HepG2 (cell line): ENCODE measurements around the gene RRAS2. TPM values are rescaled to one million over a fixed set of nuclear protein-coding genes. Genes with fewer than 3 reads are reported as not detected.

Source experiments
- ATAC-seq: fragments of 200-7000 bp; cut with Tn5 transposase; 3 replicates; pipeline ENCODE4 v1.9.1; 2020; ENCODE audit warnings: mild to moderate bottlenecking, moderate library complexity
- BruUV-seq: library from RNA; stranded (reverse); fragments of 400-500 nt; replicated peaks from 2 replicates; lab custom pipeline; 2021; lab: Mats Ljungman, UMichigan
- CTCF ChIA-PET: fragments of 300-600 bp; formaldehyde crosslinking; extraction: SDS; loops from one replicate; lab custom pipeline; 2021; ENCODE audit warnings: low total read pairs, inconsistent platforms, low intra/inter-chr PET ratio; lab: Yijun Ruan, JAX
- POLR2A ChIA-PET: fragments of 350-600 bp; sonication (Branson Sonifier 250); formaldehyde crosslinking; loops from one replicate; lab custom pipeline; 2020; ENCODE audit warnings: antibody characterized with exemption, inconsistent platforms; lab: Yijun Ruan, JAX
- DNase-seq: peaks from one replicate; pipeline ENCODE4 v3.0.0-alpha.2; 2015; ENCODE audit warnings: low spot score
- FAIRE-seq: peaks from 3 replicates; lab custom pipeline; 2011; peaks lifted over from hg19 to GRCh38; lab: Jason Lieb, UNC
- H2AFZ ChIP-seq: one replicate; pipeline ENCODE4 v1.6.1; 2011; ENCODE audit warnings: low read length, inconsistent platforms
- H3K27ac ChIP-seq: fragments of 300-600 bp; 3 replicates; pipeline ENCODE4 v1.8.0; 2011; ENCODE audit warnings: mixed run types, mild to moderate bottlenecking, mixed read lengths, low read length, inconsistent platforms; ENCODE audit not compliant: insufficient read depth; ENCODE audit errors: extremely low read length
- H3K27me3 ChIP-seq, 2 experiments: fragments of 200-600 bp in 1 of 2; 2 replicates in 1 of 2; 3 replicates in 1 of 2; pipeline versions ENCODE4 v1.6.0 to v1.8.0; 2011; ENCODE audit warnings: low read length in 2 of 2, mild to moderate bottlenecking in 2 of 2, moderate library complexity in 2 of 2, inconsistent platforms in 1 of 2; ENCODE audit not compliant: insufficient read depth in 2 of 2, control insufficient read depth in 1 of 2
- H3K36me3 ChIP-seq, 2 experiments: fragments of 200-600 bp in 1 of 2; replicated peaks in 1 of 2; 2 replicates in 1 of 2; 3 replicates in 1 of 2; pipeline versions ENCODE4 v1.5.1 to v1.8.0; 2011; ENCODE audit warnings: low read length in 2 of 2, inconsistent platforms in 1 of 2; ENCODE audit not compliant: insufficient read depth in 2 of 2, control insufficient read depth in 1 of 2
- H3K4me1 ChIP-seq: 2 replicates; pipeline ENCODE4 v1.5.1; 2012; ENCODE audit warnings: low read length, inconsistent platforms; ENCODE audit not compliant: insufficient read depth
- H3K4me2 ChIP-seq: 2 replicates; pipeline ENCODE4 v1.6.0; 2011; ENCODE audit warnings: low read depth, low read length, inconsistent platforms
- H3K4me3 ChIP-seq, 3 experiments: fragments of 200-600 bp in 1 of 3; sonication (generic), shearing (Covaris generic) in 1 of 3; replicated peaks in 1 of 3; 2 replicates each; pipeline ENCODE4 v1.5.1; 2011 to 2016; ENCODE audit warnings: low read length in 3 of 3, inconsistent platforms in 2 of 3, low read depth in 2 of 3, mild to moderate bottlenecking in 2 of 3, control low read depth in 1 of 3, mixed read lengths in 1 of 3; ENCODE audit not compliant: insufficient read depth in 1 of 3
- H3K79me2 ChIP-seq: one replicate; pipeline ENCODE4 v1.6.1; 2011; ENCODE audit warnings: low read length, inconsistent platforms; ENCODE audit not compliant: insufficient read depth
- H3K9ac ChIP-seq: 2 replicates; pipeline ENCODE4 v1.6.0; 2011; ENCODE audit warnings: mild to moderate bottlenecking, low read depth, low read length, inconsistent platforms; ENCODE audit not compliant: insufficient read depth
- H3K9me3 ChIP-seq: 2 replicates; pipeline ENCODE4 v1.5.1; 2012; ENCODE audit warnings: mild to moderate bottlenecking, low read length
- H4K20me1 ChIP-seq: 2 replicates; pipeline ENCODE4 v1.6.0; 2011; ENCODE audit warnings: inconsistent platforms, mild to moderate bottlenecking, low read length, moderate library complexity; ENCODE audit not compliant: insufficient read depth
- KDM5B ChIP-seq: sonication (generic); formaldehyde crosslinking; IDR thresholded peaks from 2 replicates; pipeline ENCODE4 v1.4.0; 2020; ENCODE audit warnings: missing genetic modification reagents, mild to moderate bottlenecking, borderline replicate concordance
- ZFP1 ChIP-seq: IDR thresholded peaks from 2 replicates; pipeline ENCODE4 v1.6.1; 2016
- ZNF142 ChIP-seq: sonication (generic); formaldehyde crosslinking; IDR thresholded peaks from 2 replicates; pipeline ENCODE4 v1.4.0; 2020; ENCODE audit warnings: missing genetic modification reagents
- WGBS: methylation state at CpG from one replicate; pipeline ENCODE4 v1.1.6; 2017; ENCODE audit warnings: low lambda C conversion rate; 5-methylcytosine and 5-hydroxymethylcytosine counted together
- in situ Hi-C: cut with HindIII; loops from 2 replicates; pipeline ENCODE4 v1.10.0; 2017; ENCODE audit warnings: low pct_unique_long_range_greater_than_20kb; ENCODE audit not compliant: extremely low pct_ligation_motif_present
- intact Hi-C: fragments of 100-400 bp; cut with micrococcal nuclease; formaldehyde crosslinking; loops from one replicate; pipeline ENCODE4 v1.10.0; 2022; ENCODE audit not compliant: unreplicated experiment
- polyA plus RNA-seq, 8 experiments: library from polyadenylated mRNA; depleted of rRNA in 3 of 8; stranded (reverse) in 7 of 8; unstranded in 1 of 8; fragments of >200 nt; fragmentation: Illumina TruSeq in 4 of 8; extraction: Trizol in 4 of 8; gene quantifications; 2 replicates each; pipeline versions ENCODE4 v1.2.1 to v1.2.3, GENCODE V29; 2011 to 2016; ENCODE audit warnings: low read depth in 4 of 8, missing spikeins in 1 of 8, mixed read lengths in 1 of 8; ENCODE audit not compliant: insufficient read depth in 1 of 8
- total RNA-seq, 5 experiments: library from RNA; depleted of rRNA; stranded (reverse); fragments of >200 nt; fragmentation: Illumina TruSeq; extraction: Trizol; gene quantifications; 2 replicates each; pipeline ENCODE4 v1.2.3, GENCODE V29; 2016; ENCODE audit warnings: low read depth in 1 of 5

The RRAS2 gene
- total and polyA plus RNA-seq, 2 of the 13 experiments (the other 11 are each of a cell fraction or from before 2014, with no cell fraction given): 19.0 to 44.1 TPM

- H3K4me3 ChIP-seq: no peak overlapping the region
- ChIA-PET CTCF (no interaction called here), POLR2A (no interaction called here)
- H3K4me1 ChIP-seq: peaks cover 31% of the 10 kb centered on the region
- peaks cover 70% of the 10 kb centered on the region for H3K79me2 ChIP-seq
- DNase-seq (no peak), FAIRE-seq (no peak), ATAC-seq (no peak)
- intact Hi-C loops: no loop called here
- no TSS peak for BruUV-seq
- WGBS: 93% methylated on average over 2 of the region's 2 CpGs
- H3K36me3 ChIP-seq: no peaks in the 10 kb centered on the region
- H3K27ac ChIP-seq: no peak overlapping the region
- no peaks in the 10 kb centered on the region for H3K27me3 ChIP-seq
- H4K20me1 ChIP-seq: peaks cover 4% of the 10 kb centered on the region; the same call in 1 of the 2 replicates
- TF ChIP-seq KDM5B (no peak), ZNF142 (CRISPR knock-in tag) (no peak), ZFP1 (CRISPR knock-in tag) (no peak)
- H3K9ac ChIP-seq: no peak overlapping the region
- no peak overlapping the region for H2AFZ ChIP-seq
- H3K4me2 ChIP-seq: no peak overlapping the region
- no peaks in the 10 kb centered on the region for H3K9me3 ChIP-seq
- in situ Hi-C loops: no loop called here
Observed at GRCh38 chr11:14334893-14335292, 24.1 kb downstream of the RRAS2 start.
